DND-41 (cell line): Measurements from ENCODE around the gene ABI3.
"Not testable (repeated sequence)": the region's sequence is repeated elsewhere in the genome, so short reads cannot be mapped to it uniquely, and the experiment has no call there.

Experiments used
- ATAC-seq: fragments of 200-7000 bp; cut with Tn5 transposase; 3 replicates; pipeline ENCODE4 v1.9.1; 2021; ENCODE audit warnings: low read depth; ENCODE audit not compliant: insufficient read depth
- DNase-seq: peaks from one replicate; pipeline ENCODE4 v3.0.0-alpha.2; 2020
- H2AFZ ChIP-seq: 2 replicates; pipeline ENCODE4 v1.6.0; 2012; ENCODE audit warnings: low read depth, low read length
- H3K27ac ChIP-seq: 2 replicates; pipeline ENCODE4 v1.5.1; 2012; ENCODE audit warnings: low read length, inconsistent platforms
- H3K27me3 ChIP-seq: fragments of 200-600 bp; sonication (generic); 2 replicates; pipeline ENCODE4 v1.6.0; 2012; ENCODE audit warnings: low read length, mild to moderate bottlenecking, inconsistent platforms; ENCODE audit not compliant: insufficient read depth, poor library complexity
- H3K36me3 ChIP-seq: 2 replicates; pipeline ENCODE4 v1.5.1; 2012; ENCODE audit warnings: low read length, inconsistent platforms; ENCODE audit not compliant: insufficient read depth
- H3K4me1 ChIP-seq: 2 replicates; pipeline ENCODE4 v1.5.1; 2012; ENCODE audit warnings: mild to moderate bottlenecking, low read length; ENCODE audit not compliant: insufficient read depth
- H3K4me2 ChIP-seq: 2 replicates; pipeline ENCODE4 v1.6.0; 2012; ENCODE audit warnings: mild to moderate bottlenecking, moderate library complexity, low read length, inconsistent platforms; ENCODE audit not compliant: insufficient read depth
- H3K4me3 ChIP-seq, 2 experiments: fragments of 200-600 bp in 1 of 2; shearing (Covaris generic) in 1 of 2; 2 replicates each; pipeline ENCODE4 v1.5.1; 2012 to 2016; ENCODE audit warnings: inconsistent platforms in 2 of 2, low read length in 2 of 2, mild to moderate bottlenecking in 2 of 2, low read depth in 1 of 2, moderate library complexity in 1 of 2
- H3K79me2 ChIP-seq: 2 replicates; pipeline ENCODE4 v1.6.0; 2012; ENCODE audit warnings: low read length, inconsistent platforms; ENCODE audit not compliant: insufficient read depth
- H3K9ac ChIP-seq: 2 replicates; pipeline ENCODE4 v1.6.0; 2012; ENCODE audit warnings: low read depth, mild to moderate bottlenecking, inconsistent platforms, low read length, moderate library complexity
- H3K9me3 ChIP-seq: 2 replicates; pipeline ENCODE4 v1.5.1; 2012; ENCODE audit warnings: low read length, moderate library complexity, mild to moderate bottlenecking, inconsistent platforms; ENCODE audit not compliant: insufficient read depth, severe bottlenecking
- H4K20me1 ChIP-seq: 2 replicates; pipeline ENCODE4 v1.6.0; 2012; ENCODE audit warnings: low read length; ENCODE audit not compliant: insufficient read depth
- EZH2 ChIP-seq: IDR thresholded peaks from 3 replicates; pipeline ENCODE4 v1.6.1; 2012; ENCODE audit warnings: borderline replicate concordance, low read depth, mild to moderate bottlenecking, moderate library complexity, low read length, inconsistent platforms; ENCODE audit not compliant: severe bottlenecking
- TF ChIP-seq, protein P1 (sequence below): IDR thresholded peaks from 2 replicates; pipeline ENCODE4 v1.5.1; 2012; ENCODE audit warnings: borderline replicate concordance, low read length, moderate library complexity, mild to moderate bottlenecking; ENCODE audit not compliant: poor library complexity, severe bottlenecking; ENCODE audit errors: extremely low read depth

Gene ABI3

GRCh38 chr17:49258394-49258793 lies 47.9 kb downstream of the ABI3 start:
- no peak for TF ChIP-seq EZH2
- no peaks in the 10 kb centered on the region for H3K4me1 ChIP-seq
- H3K36me3 ChIP-seq, result no peaks in the 10 kb centered on the region
- no peaks in the 10 kb centered on the region for H3K27me3 ChIP-seq
- no peak overlapping the region for H3K4me2 ChIP-seq
- no peak overlapping the region for H3K9ac ChIP-seq
- H2AFZ ChIP-seq, result no peak overlapping the region
- no peak overlapping the region for H3K27ac ChIP-seq
- no peaks in the 10 kb centered on the region for H3K9me3 ChIP-seq
- DNase-seq, result no peak
- no peak overlapping the region for H3K4me3 ChIP-seq
- H3K79me2 ChIP-seq, result no peaks in the 10 kb centered on the region
- ATAC-seq, result no peak
- H4K20me1 ChIP-seq, result no peaks in the 10 kb centered on the region

GRCh38 chr17:49259663-49260010 lies 49.1 kb downstream of the ABI3 start:
- no peaks in the 10 kb centered on the region for H3K4me1 ChIP-seq
- no peaks in the 10 kb centered on the region for H3K79me2 ChIP-seq
- ATAC-seq, result no peak
- no peak overlapping the region for H2AFZ ChIP-seq
- no peak overlapping the region for H3K4me2 ChIP-seq
- H3K9me3 ChIP-seq, result no peaks in the 10 kb centered on the region
- no peaks in the 10 kb centered on the region for H3K36me3 ChIP-seq
- no peak for DNase-seq
- no peak for TF ChIP-seq EZH2
- TF ChIP-seq, protein P1, sequence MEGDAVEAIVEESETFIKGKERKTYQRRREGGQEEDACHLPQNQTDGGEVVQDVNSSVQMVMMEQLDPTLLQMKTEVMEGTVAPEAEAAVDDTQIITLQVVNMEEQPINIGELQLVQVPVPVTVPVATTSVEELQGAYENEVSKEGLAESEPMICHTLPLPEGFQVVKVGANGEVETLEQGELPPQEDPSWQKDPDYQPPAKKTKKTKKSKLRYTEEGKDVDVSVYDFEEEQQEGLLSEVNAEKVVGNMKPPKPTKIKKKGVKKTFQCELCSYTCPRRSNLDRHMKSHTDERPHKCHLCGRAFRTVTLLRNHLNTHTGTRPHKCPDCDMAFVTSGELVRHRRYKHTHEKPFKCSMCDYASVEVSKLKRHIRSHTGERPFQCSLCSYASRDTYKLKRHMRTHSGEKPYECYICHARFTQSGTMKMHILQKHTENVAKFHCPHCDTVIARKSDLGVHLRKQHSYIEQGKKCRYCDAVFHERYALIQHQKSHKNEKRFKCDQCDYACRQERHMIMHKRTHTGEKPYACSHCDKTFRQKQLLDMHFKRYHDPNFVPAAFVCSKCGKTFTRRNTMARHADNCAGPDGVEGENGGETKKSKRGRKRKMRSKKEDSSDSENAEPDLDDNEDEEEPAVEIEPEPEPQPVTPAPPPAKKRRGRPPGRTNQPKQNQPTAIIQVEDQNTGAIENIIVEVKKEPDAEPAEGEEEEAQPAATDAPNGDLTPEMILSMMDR, result no peak
- no peak overlapping the region for H3K27ac ChIP-seq
- no peak overlapping the region for H3K4me3 ChIP-seq
- no peaks in the 10 kb centered on the region for H3K27me3 ChIP-seq
- no peaks in the 10 kb centered on the region for H4K20me1 ChIP-seq
- H3K9ac ChIP-seq, result no peak overlapping the region

- Histone ChIP-seq H3K27me3 (no peaks in the 10 kb centered on the region), H3K4me2 (no peak overlapping the region), H4K20me1 (no peaks in the 10 kb centered on the region), H3K27ac (no peak overlapping the region), H3K36me3 (no peaks in the 10 kb centered on the region), H3K9me3 (no peaks in the 10 kb centered on the region), H2AFZ (no peak overlapping the region), H3K9ac (no peak overlapping the region), H3K79me2 (no peaks in the 10 kb centered on the region), H3K4me1 (no peaks in the 10 kb centered on the region), H3K4me3 (no peak overlapping the region)
- no peak for TF ChIP-seq EZH2
- TF ChIP-seq, protein P1, result no peak
- no peak for ATAC-seq
- no peak for DNase-seq
Observed at GRCh38 chr17:49260011-49260816, 49.7 kb downstream of the ABI3 start.

DNA sequence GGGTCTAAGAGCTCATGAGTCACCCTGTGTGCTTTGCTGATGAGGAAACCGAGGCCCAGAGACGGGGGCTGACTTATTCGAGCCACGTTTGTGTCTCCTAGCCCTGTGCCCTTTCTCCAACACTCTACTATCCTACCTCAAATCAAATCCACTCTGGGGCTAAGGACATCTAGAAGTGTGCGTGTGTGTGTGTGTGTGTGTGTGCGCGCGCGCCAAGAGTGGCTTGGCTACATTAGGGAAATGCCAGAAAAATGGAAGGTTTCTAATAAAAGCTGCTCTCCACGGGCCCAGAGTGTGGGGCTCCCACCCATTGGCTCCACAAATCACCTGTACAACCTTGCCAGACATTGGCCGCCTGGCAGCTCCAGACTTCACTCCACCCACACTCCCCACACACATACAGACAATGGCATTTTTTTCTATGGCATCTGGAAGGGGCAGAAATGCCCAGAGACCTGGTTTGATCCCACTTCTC lies 50.3 kb downstream of the ABI3 start:
- TF ChIP-seq, protein P1, result no peak
- TF ChIP-seq EZH2, result no peak
- Histone ChIP-seq H4K20me1 (no peaks in the 10 kb centered on the region), H3K9ac (no peak overlapping the region), H3K27ac (no peak overlapping the region), H2AFZ (no peak overlapping the region), H3K79me2 (no peaks in the 10 kb centered on the region), H3K36me3 (no peaks in the 10 kb centered on the region), H3K4me3 (no peak overlapping the region), H3K9me3 (no peaks in the 10 kb centered on the region), H3K4me2 (no peak overlapping the region), H3K27me3 (no peaks in the 10 kb centered on the region), H3K4me1 (no peaks in the 10 kb centered on the region)
- no peak for ATAC-seq
- no peak for DNase-seq

GRCh38 chr17:49261540-49261939 lies 51.0 kb downstream of the ABI3 start:
- not testable (repeated sequence) for H3K9ac ChIP-seq, H3K27ac ChIP-seq, H3K36me3 ChIP-seq, H2AFZ ChIP-seq, H3K27me3 ChIP-seq, H3K4me3 ChIP-seq, H3K4me1 ChIP-seq, H3K79me2 ChIP-seq, H3K4me2 ChIP-seq, H3K9me3 ChIP-seq, H4K20me1 ChIP-seq, ATAC-seq, DNase-seq
